ENCODE data around the gene TPRKB. TPM values are rescaled to one million over a fixed set of nuclear protein-coding genes. Genes with fewer than 3 reads are reported as not detected.
"Not testable (repeated sequence)": the region's sequence is repeated elsewhere in the genome, so short reads cannot be mapped to it uniquely, and the experiment has no call there.

Gene TPRKB
- total RNA-seq, 1 experiment from 2014 or later: 44.7 TPM

GRCh38 chr2:73779467-73780236 is 42.5 kb upstream of the TPRKB start, which contains the start of gene DUSP11:
Gene DUSP11 (minus strand): TSS chr2:73780103. CDS start chr2:73779974, 129 bp downstream.
- no peaks in the 10 kb centered on the region for H3K4me1 ChIP-seq (ENCODE audit: insufficient read depth, low read length)
- no peaks in the 10 kb centered on the region for H3K9me3 Mint-ChIP-seq
- H3K23ac ChIP-seq (ENCODE audit: insufficient read length, low read depth, low read length): no peak within 1 kb of the TSS
- H2BK20ac ChIP-seq (ENCODE audit: low read depth, low read length, poor library complexity, severe bottlenecking): no peak within 1 kb of the TSS
- H3K27me3 Mint-ChIP-seq (ENCODE audit: low read depth): no peaks in the 10 kb centered on the region; the same call in 1 of the 2 replicates
- no peaks in the 10 kb centered on the region; the same call in 1 of the 2 replicates for H3K79me2 ChIP-seq (ENCODE audit: insufficient read depth, low read length)
- H3K4me3 Mint-ChIP-seq: peak within 1 kb of the TSS; percentile 99
- H2AK5ac ChIP-seq (ENCODE audit: insufficient read length, low read length): no peak within 1 kb of the TSS
- H4K8ac ChIP-seq (replicated peaks; ENCODE audit: insufficient read length, low read depth, low read length): no peak within 1 kb of the TSS
- no peak within 1 kb of the TSS for H3K27ac ChIP-seq (ENCODE audit: insufficient read length, low read depth, low read length)
- peak within 1 kb of the TSS; percentile 83 for H3K18ac ChIP-seq (ENCODE audit: insufficient read length, low read depth, low read length)
- WGBS (ENCODE audit: extremely low coverage, insufficient read length, low lambda C conversion rate): no CpG with 5 or more reads among the region's 40 CpGs
- H3K4ac ChIP-seq (ENCODE audit: low read depth, low read length): no peak within 1 kb of the TSS
- no peaks in the 10 kb centered on the region for H3K27me3 ChIP-seq (ENCODE audit: insufficient read depth, low read length)
- no peaks in the 10 kb centered on the region for H3K9me3 ChIP-seq (ENCODE audit: control insufficient read depth, low read depth, low read length)
- H3K4me2 ChIP-seq (ENCODE audit: insufficient read depth, insufficient read length, low read length): peak within 1 kb of the TSS; percentile 94
- H3K9ac ChIP-seq (ENCODE audit: extremely low read depth, insufficient read length, low read length): peak within 1 kb of the TSS; percentile 93
- peak within 1 kb of the TSS; percentile 81 for H4K5ac ChIP-seq (ENCODE audit: insufficient read length, low read depth, low read length)
- peak within 1 kb of the TSS; percentile 5 for H2BK5ac ChIP-seq (ENCODE audit: insufficient read length, low read length)
- no peak within 1 kb of the TSS for H3K56ac ChIP-seq (ENCODE audit: insufficient read length, low read depth, low read length)
- TF ChIP-seq CTCF (conservative IDR thresholded peaks at IDR 0.05): peak; percentile 89
- no peaks in the 10 kb centered on the region for H4K20me1 ChIP-seq (ENCODE audit: control insufficient read depth, insufficient read depth, insufficient read length)
- peak; percentile 95 for DNase-seq
- no peak within 1 kb of the TSS for H2BK12ac ChIP-seq (ENCODE audit: insufficient read length, low read depth, low read length)
- H2BK120ac ChIP-seq (ENCODE audit: low read depth, low read length, poor library complexity, severe bottlenecking): peak within 1 kb of the TSS; percentile 55
- H3K27ac Mint-ChIP-seq: peak within 1 kb of the TSS; percentile 23 to 99 (median 96); a peak in 5 of 7 replicates
- H3T11ph ChIP-seq (ENCODE audit: low read length): no peak within 1 kb of the TSS
- H4K91ac ChIP-seq (ENCODE audit: insufficient read length, low read depth, low read length): no peak within 1 kb of the TSS
- peak within 1 kb of the TSS; percentile 93 for H3K14ac ChIP-seq (ENCODE audit: insufficient read depth, low read length)
- peaks cover 9% of the 10 kb centered on the region in 2 experiments for H3K4me1 Mint-ChIP-seq
- H2BK15ac ChIP-seq (ENCODE audit: low read depth, low read length): no peak within 1 kb of the TSS
- H3K36me3 Mint-ChIP-seq (ENCODE audit: insufficient read depth in 1 of 3, low read depth in 3 of 3): peaks cover 6 to 31% (median 22%) of the 10 kb centered on the region in 3 experiments; a peak in 6 of 7 replicates
- H3K79me1 ChIP-seq (ENCODE audit: insufficient read depth, low read depth, low read length, poor library complexity, severe bottlenecking): no peaks in the 10 kb centered on the region
- peak within 1 kb of the TSS; percentile 5 for H2AFZ ChIP-seq (ENCODE audit: low read length)
- H3K23me2 ChIP-seq (ENCODE audit: insufficient read length, low read depth, low read length, poor library complexity, severe bottlenecking): peaks cover 4% of the 10 kb centered on the region

GRCh38 chr2:73778867-73779466 is 41.8 kb upstream of the TPRKB start:
- H2BK12ac ChIP-seq (ENCODE audit: insufficient read length, low read depth, low read length); H3K27me3 ChIP-seq (ENCODE audit: insufficient read depth, low read length); H3K27ac ChIP-seq (ENCODE audit: insufficient read length, low read depth, low read length); H3K27me3 Mint-ChIP-seq (ENCODE audit: low read depth); H3K9me3 Mint-ChIP-seq; H3K18ac ChIP-seq (ENCODE audit: insufficient read length, low read depth, low read length); H3K4me1 Mint-ChIP-seq; H3K23me2 ChIP-seq (ENCODE audit: insufficient read length, low read depth, low read length, poor library complexity, severe bottlenecking); H2BK5ac ChIP-seq (ENCODE audit: insufficient read length, low read length); H2BK20ac ChIP-seq (ENCODE audit: low read depth, low read length, poor library complexity, severe bottlenecking); H3K79me2 ChIP-seq (ENCODE audit: insufficient read depth, low read length); H3K14ac ChIP-seq (ENCODE audit: insufficient read depth, low read length); H3K9me3 ChIP-seq (ENCODE audit: control insufficient read depth, low read depth, low read length); H2BK15ac ChIP-seq (ENCODE audit: low read depth, low read length); H4K8ac ChIP-seq (replicated peaks; ENCODE audit: insufficient read length, low read depth, low read length); H4K5ac ChIP-seq (ENCODE audit: insufficient read length, low read depth, low read length); H3K79me1 ChIP-seq (ENCODE audit: insufficient read depth, low read depth, low read length, poor library complexity, severe bottlenecking); H2AK5ac ChIP-seq (ENCODE audit: insufficient read length, low read length); H2BK120ac ChIP-seq (ENCODE audit: low read depth, low read length, poor library complexity, severe bottlenecking); H3T11ph ChIP-seq (ENCODE audit: low read length); H3K4ac ChIP-seq (ENCODE audit: low read depth, low read length); H3K4me1 ChIP-seq (ENCODE audit: insufficient read depth, low read length); DNase-seq; H3K56ac ChIP-seq (ENCODE audit: insufficient read length, low read depth, low read length); H3K23ac ChIP-seq (ENCODE audit: insufficient read length, low read depth, low read length); H4K91ac ChIP-seq (ENCODE audit: insufficient read length, low read depth, low read length); H4K20me1 ChIP-seq (ENCODE audit: control insufficient read depth, insufficient read depth, insufficient read length); H2AFZ ChIP-seq (ENCODE audit: low read length): not testable (repeated sequence)
- Mint-ChIP-seq H3K27ac (peak overlapping the region in 1 of 3 experiments; percentile 99; a peak in 2 of 7 replicates), H3K36me3 (ENCODE audit: insufficient read depth in 1 of 3, low read depth in 3 of 3) (peaks cover 12 to 38% (median 29%) of the 10 kb centered on the region in 3 experiments; a peak in 6 of 7 replicates), H3K4me3 (peak overlapping the region; percentile 99)
- H3K4me2 ChIP-seq (ENCODE audit: insufficient read depth, insufficient read length, low read length): peak overlapping the region; percentile 94
- H3K9ac ChIP-seq (ENCODE audit: extremely low read depth, insufficient read length, low read length): peak overlapping the region; percentile 93
- WGBS (ENCODE audit: extremely low coverage, insufficient read length, low lambda C conversion rate): no CpG with 5 or more reads among the region's 18 CpGs

Data from H9 (cell line).